Retina (tissue), 1 donor: ENCODE data around the gene DCDC1.
A peak's percentile ranks its signal among the peaks of the same experiment; 100 is the strongest.

Experiments used
- DNase-seq: peaks from one replicate; pipeline ENCODE4 v3.0.0-alpha.2; 2016

DCDC1 gene

DNA sequence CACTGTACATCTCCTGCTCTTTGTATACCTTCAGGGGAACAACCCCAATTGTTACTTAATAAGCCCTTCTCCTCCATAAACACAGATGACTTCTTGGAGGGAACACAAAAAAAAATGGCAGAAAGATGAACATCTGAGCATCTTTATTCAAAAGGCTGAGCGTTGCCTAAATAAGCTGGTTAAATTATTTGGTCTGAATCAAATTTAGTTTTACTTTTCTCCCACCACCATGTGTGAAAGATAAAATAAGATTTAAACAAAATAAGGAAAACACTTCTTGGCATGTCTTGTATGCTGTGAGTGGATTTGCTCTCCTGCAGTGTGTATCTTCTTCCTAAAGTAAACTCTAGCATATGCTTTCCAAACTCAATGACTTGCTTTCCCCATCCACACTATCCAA is 137.9 kb downstream of the DCDC1 start:
- no peak for DNase-seq

- no peak for DNase-seq
These were observed 150.7 kb downstream of the DCDC1 start for GRCh38 chr11:31218847-31219246.

DNA sequence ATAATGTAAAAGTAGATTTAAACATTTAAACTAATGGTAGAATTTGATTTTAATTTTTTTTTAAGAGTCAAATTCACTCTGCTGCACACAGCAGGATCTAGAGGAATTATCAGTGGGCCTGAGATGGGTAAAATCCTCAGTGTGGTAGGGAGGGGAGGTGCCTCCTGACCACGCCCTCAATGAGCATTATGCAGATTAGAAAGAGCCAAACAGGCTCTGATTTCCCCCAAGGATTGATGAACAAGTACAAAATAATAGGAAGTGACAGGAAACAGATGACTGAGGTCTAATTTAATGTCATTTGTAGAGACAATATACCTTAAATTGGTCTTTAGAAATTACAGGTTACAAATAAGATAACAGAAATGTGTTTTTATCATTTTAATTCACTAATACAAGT is 155.2 kb downstream of the DCDC1 start:
- no peak for DNase-seq

GRCh38 chr11:31199378-31199777 is 170.2 kb downstream of the DCDC1 start:
- DNase-seq = peak; percentile 49

DNA sequence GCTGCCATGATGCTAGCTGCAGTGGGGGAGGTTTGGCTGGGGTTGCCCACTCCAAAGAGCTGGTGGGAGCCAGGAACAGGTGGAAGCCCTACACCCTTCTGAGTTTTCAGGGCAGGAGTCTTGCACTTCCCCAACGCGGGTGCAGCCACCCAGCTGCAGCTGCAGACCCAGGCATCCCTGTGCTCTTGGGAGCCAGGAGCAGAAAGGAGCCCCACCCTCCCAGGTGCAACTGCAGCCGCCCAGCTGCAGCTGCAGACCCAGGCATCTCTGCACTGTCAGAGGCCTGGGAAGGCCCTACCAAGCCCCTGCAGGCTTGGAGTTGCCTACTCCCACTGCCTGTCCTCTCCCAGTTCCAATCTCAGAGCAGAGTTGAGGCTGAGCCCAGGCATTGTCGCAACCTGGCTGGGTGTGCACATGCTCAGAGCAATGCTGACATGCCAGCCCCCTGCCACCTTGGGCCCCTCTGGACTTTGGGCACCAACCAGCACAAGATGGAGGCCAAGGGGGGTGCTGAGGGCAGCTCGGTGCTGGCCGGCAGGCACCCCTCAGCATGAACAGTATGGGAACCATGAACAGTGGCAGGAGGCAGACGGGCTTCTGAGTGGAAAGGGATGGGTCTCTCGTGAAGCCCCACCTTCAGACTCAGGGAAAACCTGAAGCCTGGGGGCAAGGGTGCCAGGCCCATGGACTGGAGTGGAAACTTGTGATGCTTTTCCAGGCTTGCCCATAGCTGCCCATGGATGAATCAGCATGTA is 195.4 kb downstream of the DCDC1 start:
- DNase-seq = no peak

DNA sequence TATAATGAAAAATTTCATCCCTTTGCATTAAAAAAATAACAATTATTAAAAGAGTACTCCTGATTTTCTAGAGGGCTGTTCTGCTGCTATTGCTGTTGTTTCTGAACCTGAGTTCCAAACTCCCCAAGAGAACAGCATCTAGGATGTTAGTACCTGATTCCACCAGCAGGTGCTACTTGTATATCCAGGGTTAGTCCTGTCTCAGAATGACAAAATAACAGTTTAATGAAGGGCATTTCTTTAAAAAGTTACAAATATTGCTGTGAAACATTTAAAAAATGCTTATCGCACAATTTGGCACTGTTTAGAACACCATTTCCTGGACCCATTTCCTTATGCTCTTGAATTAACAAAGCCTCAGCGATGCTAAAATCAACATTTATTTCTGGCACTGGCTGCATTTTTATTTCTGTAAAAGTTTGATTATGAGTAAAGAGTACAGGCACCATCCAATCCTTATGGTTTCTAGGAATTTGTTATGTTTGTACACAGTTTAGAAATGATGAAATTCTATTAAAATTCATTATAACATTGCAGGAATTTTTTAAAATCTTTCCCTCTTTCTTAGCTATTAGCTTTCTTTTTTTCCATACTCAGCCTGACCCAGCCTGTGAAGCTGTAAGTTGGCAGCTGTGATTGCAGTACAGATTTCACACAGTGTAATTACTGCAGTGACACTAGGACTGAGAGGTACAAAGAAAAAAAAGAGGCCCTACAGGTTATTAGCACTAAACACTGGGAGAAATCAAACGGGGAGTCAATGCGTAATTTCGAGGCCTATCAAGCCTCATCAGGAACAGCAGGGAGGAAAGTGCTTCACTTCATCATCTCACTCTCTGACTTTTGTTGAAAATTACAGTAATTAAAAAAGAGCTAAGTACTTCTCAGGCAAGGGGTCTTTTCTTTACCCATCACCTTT is 208.8 kb downstream of the DCDC1 start:
- no peak for DNase-seq

DNA sequence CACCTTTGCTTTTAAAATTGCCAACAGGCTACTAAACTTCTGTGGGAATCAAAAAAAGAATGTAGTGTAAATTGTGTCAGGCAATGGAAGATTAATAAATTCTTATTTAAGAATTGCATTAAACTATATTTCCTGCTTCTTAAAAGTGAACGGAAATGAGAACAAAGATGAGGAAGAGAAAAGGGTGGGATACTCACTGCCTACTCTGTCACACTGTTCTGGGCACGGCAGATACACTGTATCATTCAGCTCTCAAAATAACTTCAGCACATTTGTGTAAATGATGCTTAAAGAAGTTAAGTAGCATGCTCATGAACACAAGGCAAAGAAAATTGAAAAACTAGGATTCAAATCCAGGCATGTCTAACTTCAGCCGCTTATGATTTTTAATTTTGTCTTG is 218.7 kb downstream of the DCDC1 start:
- DNase-seq = no peak

DNA sequence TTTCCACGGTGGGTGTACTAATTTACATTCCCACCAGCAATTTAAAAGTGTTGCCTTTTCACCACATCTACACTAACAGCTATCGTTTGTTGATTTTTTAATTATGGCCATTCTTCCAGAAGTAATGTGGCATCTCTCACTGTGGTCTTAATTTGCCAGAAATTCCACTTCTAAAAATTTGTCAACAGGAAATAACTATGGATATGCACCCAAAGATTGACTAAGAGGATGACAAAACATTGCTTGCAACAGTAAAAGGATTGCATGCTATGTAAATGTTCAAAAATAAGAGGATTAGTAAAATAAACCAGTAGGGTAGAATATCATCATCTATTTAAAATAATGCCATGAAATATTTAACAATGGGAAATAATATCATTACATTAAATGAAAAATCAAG is 219.5 kb downstream of the DCDC1 start:
- no peak for DNase-seq

DNA sequence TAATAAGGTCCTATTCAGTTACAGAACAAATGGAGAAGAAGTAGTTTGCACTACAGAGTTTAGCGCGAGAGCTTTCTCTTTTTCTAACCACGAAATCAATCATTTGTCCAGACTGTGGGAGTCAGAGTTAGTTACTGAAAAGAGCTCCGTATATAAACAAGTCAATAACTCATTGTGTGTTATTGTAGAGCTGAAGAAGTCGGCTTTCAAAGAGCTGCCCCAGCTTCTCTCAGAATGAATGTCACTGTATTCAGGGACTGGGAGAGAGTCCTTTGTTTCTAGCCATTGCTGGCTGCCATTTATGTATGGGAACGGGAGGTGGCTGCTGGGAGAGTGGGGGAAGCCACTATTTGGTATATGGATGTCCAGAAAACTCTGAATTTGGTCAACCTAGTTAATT is 227.8 kb downstream of the DCDC1 start:
- no peak for DNase-seq

DNA sequence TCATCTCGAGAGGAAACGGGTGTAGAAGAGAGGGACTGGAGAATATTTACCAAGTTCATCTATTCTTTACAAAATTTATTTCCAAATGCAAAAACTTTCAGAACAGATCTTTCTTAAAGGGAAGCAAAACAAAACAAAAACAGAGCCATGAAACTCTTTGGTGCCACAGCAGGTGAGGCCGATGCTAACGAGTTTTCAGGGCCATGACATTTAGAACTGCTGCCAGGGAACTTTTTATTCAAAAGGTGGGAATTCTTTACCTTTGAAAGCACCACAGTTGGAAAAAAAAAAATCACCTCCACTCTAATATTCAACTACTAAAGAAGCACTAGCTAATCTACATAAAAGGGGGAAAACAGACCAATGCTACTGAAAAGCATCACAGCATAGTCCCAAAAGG is 230.1 kb downstream of the DCDC1 start:
- no peak for DNase-seq

DNA sequence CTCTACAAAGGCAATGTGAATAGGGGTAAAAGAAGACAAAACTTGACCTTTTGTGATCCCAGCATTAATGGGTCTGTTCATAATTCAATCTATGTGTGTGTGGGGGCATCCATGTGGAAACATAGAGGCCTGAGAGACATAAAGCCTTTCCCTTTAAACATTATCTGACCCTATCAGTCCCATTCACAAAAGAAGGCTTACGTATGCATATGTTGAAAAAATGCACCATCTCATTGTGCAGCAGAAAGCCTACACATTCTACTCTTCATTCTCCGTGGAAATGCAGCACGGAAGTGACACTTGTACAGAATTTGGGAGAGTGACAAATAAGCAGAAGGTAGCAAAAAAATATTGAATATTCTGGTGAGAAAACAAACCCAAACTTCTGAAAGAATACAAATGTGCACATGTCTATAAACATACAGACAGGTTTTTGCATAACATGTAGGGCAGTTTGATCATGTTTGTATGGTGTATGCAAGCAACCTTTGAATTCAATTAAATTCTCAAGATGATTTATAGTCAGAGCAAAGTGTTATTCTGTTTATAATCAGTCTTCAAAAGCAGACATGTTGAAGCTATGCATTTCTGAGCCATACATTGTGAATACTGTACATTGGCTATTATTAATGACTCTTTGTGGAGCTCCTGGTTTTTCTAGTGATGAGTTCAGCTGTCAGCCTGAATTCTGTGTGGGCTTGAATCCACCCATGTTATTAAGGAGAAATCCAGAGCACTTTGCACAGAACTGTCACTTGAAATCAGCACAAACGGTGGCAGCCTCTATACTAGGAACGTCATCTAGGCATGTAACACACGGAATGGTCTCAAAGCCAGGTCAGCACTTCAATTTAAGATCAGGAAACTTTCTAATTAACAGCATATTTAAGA is 236.8 kb downstream of the DCDC1 start:
- peak; percentile 79 for DNase-seq

DNA sequence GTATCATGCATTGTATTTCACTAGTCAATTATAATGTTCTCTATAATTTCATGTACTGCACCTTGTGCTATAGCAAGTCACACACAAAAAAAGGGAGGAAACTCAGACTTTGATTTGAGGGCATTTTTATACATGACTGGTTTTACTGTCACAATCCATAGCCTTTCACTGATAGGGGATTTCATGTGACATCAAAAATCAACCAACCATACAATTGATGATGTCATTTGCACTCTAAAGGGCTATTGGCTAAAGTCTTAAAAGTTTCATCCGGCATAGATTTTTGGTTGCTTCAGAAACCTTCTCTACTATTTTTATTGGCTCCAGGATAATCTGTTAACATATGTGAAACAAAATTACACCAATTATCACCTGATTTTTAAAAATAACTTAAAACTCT is 237.8 kb downstream of the DCDC1 start:
- DNase-seq = peak; percentile 84

GRCh38 chr11:31127290-31127689 is 242.2 kb downstream of the DCDC1 start:
- DNase-seq = no peak

- no peak for DNase-seq
These were observed 249.1 kb downstream of the DCDC1 start for GRCh38 chr11:31120428-31120827.

GRCh38 chr11:31118566-31118965 is 251.0 kb downstream of the DCDC1 start:
- no peak for DNase-seq

- no peak for DNase-seq
These were observed 252.5 kb downstream of the DCDC1 start for GRCh38 chr11:31117038-31117437.

- no peak for DNase-seq
These were observed 255.1 kb downstream of the DCDC1 start for GRCh38 chr11:31114442-31114841.

DNA sequence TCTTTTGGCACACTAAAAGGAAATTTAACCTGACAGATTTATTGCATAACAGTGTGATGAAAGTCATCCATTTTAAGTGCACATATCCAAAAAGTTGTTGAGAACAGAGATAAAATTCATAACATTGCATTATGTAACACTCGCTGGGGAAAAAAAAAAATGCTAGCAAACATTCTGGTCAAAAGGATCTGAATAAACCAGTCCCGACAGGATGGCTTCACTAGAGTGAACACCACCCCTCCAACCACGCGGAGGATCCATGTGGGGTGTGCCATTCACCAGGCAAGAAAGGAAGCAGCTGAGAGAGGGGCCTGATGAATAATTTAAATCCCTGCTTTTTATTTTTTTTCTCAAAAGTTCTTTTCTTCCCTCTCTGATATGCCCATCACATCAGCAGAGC is 258.7 kb downstream of the DCDC1 start:
- peak; percentile 47 for DNase-seq

DNA sequence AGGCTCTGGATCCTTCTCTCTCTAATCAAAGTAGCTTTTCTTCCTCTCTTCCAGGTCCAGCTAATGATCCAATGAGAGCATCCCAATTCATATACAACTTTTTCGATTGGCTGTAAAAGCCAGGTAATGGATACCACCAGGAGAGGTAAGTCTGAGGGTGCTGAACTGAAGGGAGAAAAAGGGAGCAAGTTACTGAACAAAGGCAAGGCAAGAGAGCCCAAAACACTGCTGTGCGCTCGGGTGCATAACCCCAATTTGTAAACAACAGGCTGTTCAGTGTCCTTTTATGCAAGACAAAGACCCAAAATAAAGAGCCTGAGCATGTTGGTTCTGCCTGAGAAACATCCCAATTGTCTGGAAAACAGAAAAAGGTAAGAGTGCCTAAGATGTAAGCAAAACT is 260.1 kb downstream of the DCDC1 start:
- no peak for DNase-seq

DNA sequence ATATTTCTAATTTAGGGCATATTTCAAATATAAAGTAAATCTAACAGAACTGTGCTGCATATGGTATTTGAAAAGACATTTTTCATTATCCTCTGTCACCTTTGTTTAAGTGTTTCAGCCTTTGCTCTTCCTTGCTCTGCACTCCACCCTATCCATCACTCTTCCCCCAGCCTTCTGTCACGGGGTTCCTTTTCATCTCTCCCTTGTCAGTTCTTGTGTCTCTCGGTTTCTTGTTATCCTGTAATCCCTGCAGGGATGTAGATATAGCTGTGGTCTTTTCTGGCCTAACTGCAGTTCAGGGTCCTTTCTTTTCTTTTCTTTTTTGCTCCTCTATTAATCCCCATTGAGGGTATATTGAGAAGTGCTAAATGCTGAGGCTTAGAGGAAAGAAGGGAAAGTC is 261.9 kb downstream of the DCDC1 start:
- peak; percentile 42 for DNase-seq

- DNase-seq = peak; percentile 90
These were observed 262.5 kb downstream of the DCDC1 start for GRCh38 chr11:31106968-31107576.

DNA sequence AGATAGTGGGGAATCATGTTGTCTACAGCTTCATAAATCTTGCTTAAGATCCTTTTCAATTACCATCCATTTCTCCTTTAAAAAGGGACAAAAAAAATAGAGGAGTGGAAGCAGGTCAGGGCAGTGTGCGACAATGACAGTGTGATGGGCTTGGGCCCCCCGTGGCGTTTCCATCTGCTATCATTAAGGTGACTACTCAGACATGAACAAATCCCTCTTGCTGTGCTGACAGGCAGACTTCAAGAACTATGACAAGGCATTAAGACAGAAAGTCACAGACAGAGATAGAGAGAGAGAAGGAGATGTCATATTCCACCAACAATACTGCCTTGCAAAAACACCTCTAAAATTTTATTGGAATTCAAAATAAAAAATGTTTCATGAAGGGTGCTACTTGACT is 263.2 kb downstream of the DCDC1 start:
- peak; percentile 88 for DNase-seq

DNA sequence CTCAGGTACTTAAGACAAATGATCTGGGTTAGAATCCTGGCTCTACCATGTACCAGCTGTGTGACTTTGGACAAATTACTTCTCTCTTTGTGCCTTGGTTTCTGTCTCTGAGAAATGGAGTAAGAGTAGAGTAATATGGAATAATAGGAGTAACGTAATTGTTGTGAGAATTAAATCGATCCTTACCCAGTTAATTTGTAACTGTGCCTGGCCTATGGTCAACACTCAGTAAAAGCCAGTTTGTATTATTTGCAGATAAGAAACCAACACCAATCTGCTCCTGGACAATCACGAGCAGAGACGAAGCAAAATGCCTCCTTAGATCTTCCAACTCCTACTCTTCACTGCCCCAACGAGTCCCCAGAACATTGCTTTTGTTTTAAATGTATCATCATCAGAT is 266.7 kb downstream of the DCDC1 start:
- DNase-seq = no peak
